ENCODE measurements around the gene MYPOP. TPM values are rescaled to one million over a fixed set of nuclear protein-coding genes. Genes with fewer than 3 reads are reported as not detected.

Gene MYPOP
- total and polyA plus RNA-seq, 9 of the 15 experiments (the other 6 are each of a cell fraction or from before 2014, with no cell fraction given), result 0.32 to 7.6 (median 1.6) TPM

DNA sequence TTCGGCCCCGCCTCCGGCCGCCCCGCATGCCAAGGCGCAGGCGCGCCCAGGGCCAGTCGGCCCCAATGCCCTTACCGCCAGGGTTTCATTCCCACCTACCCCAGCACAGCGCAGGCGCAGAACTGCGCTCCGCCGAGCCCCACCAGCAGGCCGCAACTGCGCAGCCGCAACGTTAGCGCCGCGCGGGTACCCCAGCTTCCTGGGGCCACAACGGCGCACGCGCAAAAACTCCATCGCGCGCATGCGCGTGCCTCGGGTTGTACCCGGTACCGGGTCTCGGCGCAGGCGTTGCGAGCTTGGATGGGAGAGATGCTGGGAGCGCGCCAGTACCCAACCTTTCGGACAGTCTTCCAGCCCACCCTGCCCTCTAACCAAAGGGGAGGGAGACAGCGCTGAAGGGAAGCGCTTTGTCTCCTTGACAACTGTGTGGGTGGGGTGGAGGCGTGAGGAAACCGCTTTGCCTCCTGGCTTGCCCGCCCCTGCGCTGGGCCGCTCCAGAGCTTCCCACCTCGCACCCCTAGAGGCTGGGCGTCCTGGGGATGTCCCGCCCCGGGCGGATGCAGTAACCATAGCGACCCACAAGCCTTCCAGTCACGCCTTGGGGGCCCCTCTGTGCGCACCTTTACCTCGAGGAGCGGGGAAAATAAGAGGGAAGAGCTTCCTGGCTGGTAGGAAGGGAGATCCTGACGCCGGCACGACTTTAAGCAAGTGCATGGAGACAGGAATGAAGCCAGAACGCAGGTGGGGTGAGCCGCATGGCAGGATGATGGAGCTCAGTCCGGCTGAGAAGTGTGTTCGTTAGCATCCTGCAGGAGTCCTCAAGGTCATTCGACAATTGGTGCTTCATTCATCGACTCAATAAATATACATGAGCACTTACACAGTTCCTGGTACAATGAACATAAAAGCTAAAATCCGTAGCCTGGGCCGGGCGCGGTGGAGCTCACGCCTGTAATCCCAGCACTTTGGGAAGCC lies 525 bp upstream of the MYPOP start (continued):
- 0 out of 2 replicates have a peak, but pooled peaks have one; percentile 14 for TF ChIP-seq TEAD4 (IDR thresholded peaks at IDR 0.05; ENCODE audit: low read length)
- no peak for TF ChIP-seq TEAD4 (CRISPR knock-in tag; IDR thresholded peaks at IDR 0.05; ENCODE audit: borderline replicate concordance)
- TF ChIP-seq ZNF324 (CRISPR knock-in tag; IDR thresholded peaks at IDR 0.05), result peak; percentile 33; the same call in 1 of the 2 replicates
- TF ChIP-seq ZEB2 (IDR thresholded peaks at IDR 0.05), result peak; percentile 73
- TF ChIP-seq RCOR1 (IDR thresholded peaks at IDR 0.05; ENCODE audit: borderline replicate concordance in 1 of 2, low read depth in 2 of 2, low read length in 2 of 2), result peak; percentile 27 to 95; a peak in 2 of 4 replicates
- peak; percentile 37 for TF ChIP-seq SAP30 (IDR thresholded peaks at IDR 0.05; ENCODE audit: borderline replicate concordance, insufficient read depth, low read depth, low read length, poor library complexity, severe bottlenecking)
- TF ChIP-seq L3MBTL2 (IDR thresholded peaks at IDR 0.05), result peak; percentile 59
- peak; percentile 70 for TF ChIP-seq POLR2G (IDR thresholded peaks at IDR 0.05; ENCODE audit: low read depth, low read length)
- TF ChIP-seq SAFB (IDR thresholded peaks at IDR 0.05; ENCODE audit: borderline replicate concordance, low read depth, low read length), result no peak
- TF ChIP-seq PHF20 (IDR thresholded peaks at IDR 0.05; ENCODE audit: partially characterized antibody), result peak; percentile 59
- no peak for TF ChIP-seq IFI16 (CRISPR knock-in tag; IDR thresholded peaks at IDR 0.05)
- TF ChIP-seq TCF3 (CRISPR knock-in tag; IDR thresholded peaks at IDR 0.05), result no peak
- peak in 1 of 2 experiments; percentile 81; a peak in 2 of 4 replicates for TF ChIP-seq HDAC1 (IDR thresholded peaks at IDR 0.05)
- no peak for TF ChIP-seq NFYB (IDR thresholded peaks at IDR 0.05; ENCODE audit: extremely low read depth, insufficient read length)
- TF ChIP-seq, protein P1, sequence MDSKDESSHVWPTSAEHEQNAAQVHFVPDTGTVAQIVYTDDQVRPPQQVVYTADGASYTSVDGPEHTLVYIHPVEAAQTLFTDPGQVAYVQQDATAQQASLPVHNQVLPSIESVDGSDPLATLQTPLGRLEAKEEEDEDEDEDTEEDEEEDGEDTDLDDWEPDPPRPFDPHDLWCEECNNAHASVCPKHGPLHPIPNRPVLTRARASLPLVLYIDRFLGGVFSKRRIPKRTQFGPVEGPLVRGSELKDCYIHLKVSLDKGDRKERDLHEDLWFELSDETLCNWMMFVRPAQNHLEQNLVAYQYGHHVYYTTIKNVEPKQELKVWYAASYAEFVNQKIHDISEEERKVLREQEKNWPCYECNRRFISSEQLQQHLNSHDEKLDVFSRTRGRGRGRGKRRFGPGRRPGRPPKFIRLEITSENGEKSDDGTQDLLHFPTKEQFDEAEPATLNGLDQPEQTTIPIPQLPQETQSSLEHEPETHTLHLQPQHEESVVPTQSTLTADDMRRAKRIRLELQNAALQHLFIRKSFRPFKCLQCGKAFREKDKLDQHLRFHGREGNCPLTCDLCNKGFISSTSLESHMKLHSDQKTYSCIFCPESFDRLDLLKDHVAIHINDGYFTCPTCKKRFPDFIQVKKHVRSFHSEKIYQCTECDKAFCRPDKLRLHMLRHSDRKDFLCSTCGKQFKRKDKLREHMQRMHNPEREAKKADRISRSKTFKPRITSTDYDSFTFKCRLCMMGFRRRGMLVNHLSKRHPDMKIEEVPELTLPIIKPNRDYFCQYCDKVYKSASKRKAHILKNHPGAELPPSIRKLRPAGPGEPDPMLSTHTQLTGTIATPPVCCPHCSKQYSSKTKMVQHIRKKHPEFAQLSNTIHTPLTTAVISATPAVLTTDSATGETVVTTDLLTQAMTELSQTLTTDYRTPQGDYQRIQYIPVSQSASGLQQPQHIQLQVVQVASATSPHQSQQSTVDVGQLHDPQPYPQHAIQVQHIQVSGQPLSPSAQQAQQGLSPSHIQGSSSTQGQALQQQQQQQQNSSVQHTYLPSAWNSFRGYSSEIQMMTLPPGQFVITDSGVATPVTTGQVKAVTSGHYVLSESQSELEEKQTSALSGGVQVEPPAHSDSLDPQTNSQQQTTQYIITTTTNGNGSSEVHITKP (IDR thresholded peaks at IDR 0.05; ENCODE audit: partially characterized antibody), result peak; percentile 32
- TF ChIP-seq, protein P2, sequence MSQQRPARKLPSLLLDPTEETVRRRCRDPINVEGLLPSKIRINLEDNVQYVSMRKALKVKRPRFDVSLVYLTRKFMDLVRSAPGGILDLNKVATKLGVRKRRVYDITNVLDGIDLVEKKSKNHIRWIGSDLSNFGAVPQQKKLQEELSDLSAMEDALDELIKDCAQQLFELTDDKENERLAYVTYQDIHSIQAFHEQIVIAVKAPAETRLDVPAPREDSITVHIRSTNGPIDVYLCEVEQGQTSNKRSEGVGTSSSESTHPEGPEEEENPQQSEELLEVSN (IDR thresholded peaks at IDR 0.05; ENCODE audit: borderline replicate concordance in 1 of 2, extremely low read depth in 1 of 2, insufficient read depth in 1 of 2, insufficient read length in 1 of 2, low read depth in 1 of 2, low read length in 1 of 2, poor library complexity in 1 of 2, severe bottlenecking in 1 of 2), result peak; percentile 46 to 56
- TF ChIP-seq EGR1 (conservative IDR thresholded peaks at IDR 0.05), result peak; percentile 87
- no peak for TF ChIP-seq NFRKB (IDR thresholded peaks at IDR 0.05; ENCODE audit: low read depth)
- TF ChIP-seq TSC22D4 (tag; IDR thresholded peaks at IDR 0.05), result no peak
- TF ChIP-seq ETV1 (tag; conservative IDR thresholded peaks at IDR 0.05; ENCODE audit: low read depth), result no peak
- TF ChIP-seq CBFA2T2 (conservative IDR thresholded peaks at IDR 0.05), result no peak
- TF ChIP-seq E2F3 (CRISPR knock-in tag; IDR thresholded peaks at IDR 0.05), result peak; percentile 77; the same call in 1 of the 2 replicates
- TF ChIP-seq POU5F1 (IDR thresholded peaks at IDR 0.05; ENCODE audit: borderline replicate concordance, low read depth, low read length, partially characterized antibody), result peak; percentile 57
- 0 out of 2 replicates have a peak, but pooled peaks have one; percentile 25 for TF ChIP-seq ZNF143 (CRISPR knock-in tag; IDR thresholded peaks at IDR 0.05)
